Suppressor macrophage treated with lipopolysaccharide for 4 hours (primary cell): ENCODE measurements around the gene AHSP.
"Not testable (repeated sequence)": the region's sequence is repeated elsewhere in the genome, so short reads cannot be mapped to it uniquely, and the experiment has no call there.

ENCODE experiments used
- DNase-seq: peaks from one replicate; pipeline ENCODE4 v3.0.0-alpha.2; 2020

AHSP gene

GRCh38 chr16:31501226-31501965, 26.3 kb upstream of the AHSP start:
- no peak for DNase-seq

GRCh38 chr16:31501966-31502348, 25.7 kb upstream of the AHSP start:
- no peak for DNase-seq

DNA sequence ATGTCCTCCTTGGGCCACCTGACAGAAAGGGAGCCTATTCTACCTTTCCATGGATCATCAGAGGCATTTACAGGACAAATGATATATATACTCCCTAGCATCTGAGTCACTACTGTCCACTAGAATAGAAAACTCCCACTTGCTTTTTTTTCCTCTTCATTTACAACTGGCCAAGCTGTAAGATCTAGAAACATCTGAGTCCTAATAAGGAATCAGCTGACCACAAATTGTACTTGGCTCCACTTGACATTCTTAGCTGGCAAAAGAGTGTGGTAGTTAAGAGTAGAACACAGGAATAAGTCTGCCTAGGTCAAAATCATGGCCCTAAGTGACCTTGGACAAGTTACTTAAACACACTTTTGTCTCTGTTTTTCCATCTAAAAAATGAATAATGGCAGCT, 24.7 kb upstream of the AHSP start:
- DNase-seq = no peak

DNA sequence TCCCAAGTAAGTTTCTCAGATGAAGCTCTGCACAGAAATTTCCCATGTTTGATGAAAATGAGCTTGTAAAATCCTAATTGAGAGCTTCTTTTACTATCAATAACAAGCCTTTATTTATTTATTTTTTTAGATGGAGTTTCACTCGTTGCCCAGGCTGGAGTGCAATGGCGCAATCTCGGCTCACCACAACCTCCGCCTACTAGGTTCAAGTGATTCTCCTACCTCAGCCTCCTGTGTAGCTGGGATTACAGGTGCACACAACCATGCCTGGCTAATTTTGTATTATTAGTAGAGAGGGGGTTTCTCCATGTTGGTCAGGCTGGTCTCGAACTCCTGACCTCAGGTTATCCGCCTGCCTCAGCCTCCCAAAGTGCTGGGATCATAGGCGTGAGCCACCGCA, 24.1 kb upstream of the AHSP start:
- not testable (repeated sequence) for DNase-seq

DNA sequence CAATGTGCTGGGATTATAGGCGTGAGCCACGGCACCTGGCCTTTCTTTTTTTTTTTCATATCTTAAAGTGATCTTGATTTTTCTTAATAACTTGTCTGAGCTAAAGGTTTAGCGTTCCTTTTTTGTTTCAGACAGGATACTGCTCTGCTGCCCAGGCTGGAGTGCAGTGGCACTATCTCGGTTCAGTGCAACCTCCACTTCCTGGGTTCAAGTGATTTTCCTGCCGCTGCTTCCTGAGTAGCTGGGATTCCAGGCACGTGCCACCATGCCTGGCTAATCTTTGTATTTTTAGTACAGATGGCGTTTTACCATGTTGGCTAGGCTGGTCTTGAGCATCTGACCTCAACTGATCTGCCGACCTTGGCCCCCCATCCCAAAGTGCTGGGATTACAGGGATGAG, 23.5 kb upstream of the AHSP start:
- DNase-seq = no peak

DNA sequence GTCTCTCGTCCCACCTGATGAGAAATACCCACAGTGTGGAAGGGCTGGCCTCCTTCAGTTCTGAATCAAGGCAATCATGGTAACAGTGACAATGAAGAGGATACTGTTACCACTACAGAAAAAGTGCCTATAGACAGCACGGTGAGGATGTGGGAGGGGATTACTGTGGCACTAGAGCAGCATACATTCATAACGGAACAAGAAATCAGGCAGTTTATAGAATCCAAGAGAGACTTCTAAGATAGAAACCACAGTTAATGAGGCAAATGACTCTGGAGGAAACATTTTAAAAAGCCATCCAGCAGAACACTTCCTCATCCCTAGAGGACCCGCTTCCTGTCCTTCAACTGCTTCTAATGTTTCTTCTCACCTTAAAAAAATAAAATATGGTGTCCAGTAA, 22.2 kb upstream of the AHSP start:
- peak; percentile 5 for DNase-seq

- no peak for DNase-seq
Measured at GRCh38 chr16:31507617-31507928, 20.1 kb upstream of the AHSP start.

DNA sequence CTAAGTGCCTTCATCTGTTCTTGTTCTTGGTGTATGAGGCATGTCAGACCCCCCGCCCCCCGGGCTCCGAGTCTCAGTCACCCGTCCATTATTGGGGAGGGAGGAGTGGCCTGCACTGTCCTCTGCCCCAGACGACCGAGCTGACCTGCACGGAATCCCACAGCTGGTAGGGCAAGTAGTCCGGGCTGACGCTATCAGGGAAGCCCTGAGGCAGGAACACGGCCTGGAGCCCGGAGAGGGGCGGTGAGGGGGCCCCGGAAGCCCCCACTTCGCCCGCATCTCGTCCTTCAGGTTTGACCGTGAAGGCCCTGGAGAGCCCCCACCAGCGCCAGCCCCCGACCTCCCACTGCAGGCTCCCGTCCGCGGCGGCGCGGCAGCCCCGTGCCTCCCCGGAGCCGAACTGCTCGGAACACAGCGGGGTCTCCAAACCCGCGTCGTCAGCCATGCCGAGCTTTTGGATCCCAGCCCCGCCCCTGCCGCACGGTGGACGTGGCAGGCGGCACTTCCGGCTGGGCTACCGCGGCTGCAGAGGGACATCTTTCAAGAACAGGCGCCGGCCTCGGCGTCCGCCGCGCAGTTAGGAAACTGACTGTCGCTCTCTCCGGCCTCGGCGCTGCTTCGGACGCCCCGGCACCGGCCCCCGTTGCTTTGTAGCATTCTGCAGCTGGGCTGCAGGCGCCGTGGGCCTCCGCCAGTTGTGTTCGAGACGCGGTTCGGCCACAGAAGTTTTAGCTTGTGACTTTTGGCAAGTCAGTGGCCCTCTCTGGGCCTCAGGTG, 19.6 kb upstream of the AHSP start, which contains the start of gene RUSF1:
RUSF1 (minus strand) TSS at position 463 of the 777 bp plus-strand sequence; CDS start at position 445, 18 bp downstream.
- peak; percentile 94 for DNase-seq

GRCh38 chr16:31508706-31509195, 18.9 kb upstream of the AHSP start:
- peak; percentile 23 for DNase-seq

- DNase-seq = no peak
Measured at GRCh38 chr16:31513126-31513525, 14.6 kb upstream of the AHSP start.

- DNase-seq = no peak
Measured at GRCh38 chr16:31513884-31514283, 13.8 kb upstream of the AHSP start.

GRCh38 chr16:31517800-31518402, 9.8 kb upstream of the AHSP start:
- DNase-seq = no peak

GRCh38 chr16:31519759-31520431, 7.8 kb upstream of the AHSP start:
- no peak for DNase-seq

GRCh38 chr16:31521368-31521767, 6.3 kb upstream of the AHSP start:
- no peak for DNase-seq

GRCh38 chr16:31522071-31522470, 5.6 kb upstream of the AHSP start:
- no peak for DNase-seq

GRCh38 chr16:31523768-31524167, 3.9 kb upstream of the AHSP start:
- not testable (repeated sequence) for DNase-seq

DNA sequence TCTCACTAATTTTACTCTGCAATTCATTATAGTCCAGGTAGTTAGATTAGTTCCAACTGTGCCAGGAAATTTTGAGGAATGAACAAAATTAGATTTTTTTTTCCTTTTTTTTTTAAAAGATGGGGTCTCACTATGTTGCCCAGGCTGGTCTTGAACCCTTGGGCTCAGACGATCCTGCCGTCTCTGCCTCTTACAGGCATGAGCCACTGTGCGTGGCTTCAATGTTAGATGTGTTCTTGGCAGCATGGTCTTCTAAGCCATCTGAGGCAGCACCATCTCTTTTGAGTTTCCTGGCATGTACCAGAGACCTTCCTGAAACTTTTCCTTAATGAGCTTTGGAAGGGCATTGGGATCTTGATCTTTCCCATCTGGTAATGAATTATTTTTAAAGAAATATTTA, 2.6 kb upstream of the AHSP start:
- DNase-seq = no peak

DNA sequence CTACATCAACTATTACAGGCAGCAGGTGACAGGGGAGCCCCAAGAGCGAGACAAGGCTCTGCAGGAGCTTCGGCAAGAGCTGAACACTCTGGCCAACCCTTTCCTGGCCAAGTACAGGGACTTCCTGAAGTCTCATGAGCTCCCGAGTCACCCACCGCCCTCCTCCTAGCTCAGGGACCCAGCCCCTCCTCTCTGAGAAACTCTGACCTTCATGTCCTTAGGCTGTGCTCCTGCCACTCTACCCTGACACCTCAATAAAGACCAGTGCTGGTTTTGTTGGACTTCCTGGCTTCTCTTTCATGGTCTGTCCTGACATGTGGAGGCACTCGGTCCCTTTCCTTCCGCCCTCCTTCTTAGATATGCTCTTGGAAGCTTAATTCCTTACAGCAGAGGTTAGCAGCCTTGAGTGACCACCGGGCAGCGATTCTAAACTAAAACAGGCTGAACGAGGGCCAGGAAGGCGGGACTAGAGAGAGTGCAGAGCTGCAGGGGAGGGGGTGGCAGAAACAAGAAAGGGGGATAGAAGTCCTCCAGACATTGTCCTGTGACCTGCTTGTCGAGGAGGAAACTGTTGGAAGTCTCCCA, 915 bp downstream of the AHSP start:
- DNase-seq = no peak

GRCh38 chr16:31529108-31529936, 1.6 kb downstream of the AHSP start:
- DNase-seq = no peak

- DNase-seq = no peak
Measured at GRCh38 chr16:31529937-31530312, 2.2 kb downstream of the AHSP start.

- DNase-seq = no peak
Measured at GRCh38 chr16:31530405-31530804, 2.7 kb downstream of the AHSP start.

DNA sequence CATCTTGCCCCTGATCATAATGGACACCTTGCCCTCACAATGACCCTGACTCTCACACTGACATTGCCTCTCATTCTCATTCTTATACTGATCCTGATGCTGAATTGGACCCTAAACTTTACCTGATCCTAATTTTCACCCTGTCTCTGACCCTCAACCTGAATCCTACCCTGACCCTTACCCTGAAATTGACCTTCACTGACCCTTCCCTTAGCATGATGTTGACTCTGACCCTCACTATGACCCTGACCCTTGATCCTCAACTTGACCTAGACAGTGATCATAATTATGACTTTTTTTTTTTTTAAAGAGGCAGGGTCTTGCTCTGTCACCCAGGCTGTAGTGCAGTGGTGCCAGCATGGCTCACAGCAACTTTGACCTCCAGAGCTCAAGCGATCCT, 3.4 kb downstream of the AHSP start:
- DNase-seq = no peak
